Gastrocnemius medialis (tissue), 4 donors: ENCODE measurements around the gene INPP4B.

ENCODE experiments used
- CTCF ChIP-seq, 5 experiments: fragments of 450-650 bp in 3 of 5; fragments of 200-600 bp in 2 of 5; sonication (generic) in 2 of 5; IDR thresholded peaks in 4 of 5; conservative IDR thresholded peaks in 1 of 5; 1 replicate in 4 of 5; 2 replicates in 1 of 5; pipeline ENCODE4 v1.5.1; 2016 to 2019; ENCODE audit warnings: antibody characterized with exemption in 5 of 5, mild to moderate bottlenecking in 3 of 5, moderate library complexity in 3 of 5
- POLR2A ChIP-seq, 2 donors: fragments of 450-650 bp; IDR thresholded peaks; one replicate each; pipeline ENCODE4 v1.6.1; 2017; ENCODE audit warnings: antibody characterized with exemption in 2 of 2, mild to moderate bottlenecking in 2 of 2, moderate library complexity in 2 of 2

DNA sequence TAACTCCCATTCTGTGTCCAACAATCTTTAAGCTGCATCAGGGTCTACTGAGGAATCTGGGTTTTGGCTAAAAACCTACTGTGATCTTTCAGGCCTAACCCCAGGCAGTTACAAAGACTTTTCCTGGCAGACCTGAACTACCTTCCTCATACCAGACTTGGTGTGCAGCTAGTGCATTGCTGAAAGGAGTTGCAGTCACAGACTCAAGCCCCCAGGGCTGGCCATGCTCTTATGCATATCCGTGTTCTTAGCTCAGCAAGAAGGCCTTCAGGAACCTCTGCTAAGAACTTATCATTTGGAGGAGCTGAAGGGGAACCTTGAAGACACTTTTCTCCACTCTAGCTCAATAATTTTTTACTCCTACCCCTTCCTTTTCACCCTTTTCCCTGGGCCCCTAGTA lies 147.5 kb downstream of the INPP4B start:
- TF ChIP-seq POLR2A (IDR thresholded peaks at IDR 0.05) (no peak), CTCF (IDR thresholded peaks at IDR 0.05 in 4 of 5, conservative IDR thresholded peaks at IDR 0.05 in 1 of 5) (no peak)
